ENCODE measurements around the gene AIP.
"Not testable (repeated sequence)": the region's sequence is repeated elsewhere in the genome, so short reads cannot be mapped to it uniquely, and the experiment has no call there.

AIP gene

DNA sequence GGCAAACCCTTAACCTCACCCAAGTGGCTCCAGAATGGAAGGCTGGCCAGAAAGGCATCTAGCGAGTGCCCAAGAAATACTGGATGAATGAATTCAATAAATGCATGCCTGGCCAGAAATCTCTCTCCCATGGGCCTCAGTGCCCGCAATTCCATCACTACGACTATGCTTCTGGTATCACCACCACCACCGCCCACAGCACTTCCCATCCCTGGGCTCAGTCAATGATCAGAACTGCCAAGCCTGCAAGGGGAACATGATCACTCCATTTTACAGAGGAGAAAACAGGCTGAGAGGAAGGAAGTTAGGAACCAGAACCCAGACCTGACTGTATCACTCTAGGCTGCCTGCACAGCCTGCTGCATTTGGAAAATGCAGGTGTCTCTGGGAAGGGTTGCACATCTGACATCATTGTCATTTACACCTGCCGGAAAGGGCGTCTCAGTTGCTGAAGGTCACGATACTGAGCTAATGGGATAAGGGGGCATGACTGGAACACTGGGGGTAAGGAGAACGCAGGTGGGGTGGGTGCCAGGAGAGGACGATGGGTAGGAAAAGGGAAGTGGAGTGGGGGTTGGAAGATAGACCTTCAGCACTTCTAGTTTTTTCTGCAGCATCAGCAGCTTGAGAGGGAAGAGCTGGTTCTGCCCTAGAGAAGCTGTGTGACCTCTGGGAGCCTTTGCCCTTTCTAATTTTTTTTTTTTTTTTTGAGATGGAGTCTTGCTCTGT is 33.5 kb upstream of the AIP start:
- DNase-seq (ENCODE audit: low spot score) = no peak

GRCh38 chr11:67450796-67451657 is 31.8 kb upstream of the AIP start:
- DNase-seq (ENCODE audit: low spot score) = no peak

DNA sequence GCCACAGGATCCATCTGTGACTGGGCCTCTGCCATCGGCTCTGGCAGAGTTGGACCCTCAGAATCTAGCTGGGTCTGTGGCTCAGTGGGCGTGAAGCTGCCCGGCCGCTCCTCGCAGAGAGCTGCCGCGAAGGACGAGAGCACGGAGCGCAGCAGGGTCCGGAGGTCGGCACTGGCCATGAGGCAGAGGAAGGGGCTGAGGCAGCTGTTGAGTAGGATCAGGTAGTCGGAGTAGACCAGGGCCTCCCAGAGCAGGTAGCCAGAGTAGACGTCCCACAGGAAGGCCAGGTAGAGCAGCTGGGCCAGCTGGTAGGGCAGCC is 31.2 kb upstream of the AIP start:
- no peak for DNase-seq (ENCODE audit: low spot score)

- DNase-seq (ENCODE audit: low spot score) = no peak
Observed at GRCh38 chr11:67452141-67452952, 30.5 kb upstream of the AIP start, which contains the start of gene GPR152. TSS of gene GPR152 (minus strand) at chr11:67452729. CDS start at chr11:67452724, 5 bp downstream.

- no peak for DNase-seq (ENCODE audit: low spot score)
Observed at GRCh38 chr11:67453816-67454732, 28.8 kb upstream of the AIP start.

GRCh38 chr11:67455054-67455453 is 27.8 kb upstream of the AIP start, which contains the start of gene CABP4:
TSS of gene CABP4 (plus strand) at chr11:67455354. CDS start at chr11:67455424, 70 bp downstream.
- DNase-seq (ENCODE audit: low spot score) = no peak

DNA sequence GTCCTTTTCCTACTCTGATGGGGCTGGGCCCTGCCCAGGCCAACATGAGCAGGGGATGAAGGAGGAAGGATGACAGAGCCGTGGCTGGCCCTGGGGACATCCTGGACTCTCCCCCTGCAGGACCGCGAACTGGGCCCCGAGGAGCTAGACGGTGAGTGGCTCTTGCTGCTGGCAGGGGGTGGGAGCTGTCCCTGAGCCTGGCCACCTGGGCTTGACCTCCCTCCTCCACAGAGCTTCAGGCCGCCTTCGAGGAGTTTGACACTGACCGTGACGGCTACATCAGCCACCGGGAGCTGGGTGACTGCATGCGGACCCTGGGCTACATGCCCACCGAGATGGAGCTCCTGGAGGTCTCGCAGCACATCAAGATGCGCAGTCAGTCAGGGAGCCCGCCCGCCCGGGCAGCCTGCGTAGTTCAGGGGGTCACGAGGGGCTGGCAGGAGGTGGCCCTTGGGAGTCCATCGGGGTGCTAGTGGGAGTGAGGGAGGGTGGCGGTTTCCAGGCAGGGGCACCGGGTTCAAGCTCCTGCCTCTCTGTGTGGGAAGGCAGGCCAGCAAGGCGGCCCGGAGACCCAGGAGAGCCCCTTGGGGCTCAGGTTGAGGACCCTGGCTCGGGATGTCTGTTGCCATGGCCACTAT is 26.6 kb upstream of the AIP start:
- DNase-seq (ENCODE audit: low spot score) = no peak

DNA sequence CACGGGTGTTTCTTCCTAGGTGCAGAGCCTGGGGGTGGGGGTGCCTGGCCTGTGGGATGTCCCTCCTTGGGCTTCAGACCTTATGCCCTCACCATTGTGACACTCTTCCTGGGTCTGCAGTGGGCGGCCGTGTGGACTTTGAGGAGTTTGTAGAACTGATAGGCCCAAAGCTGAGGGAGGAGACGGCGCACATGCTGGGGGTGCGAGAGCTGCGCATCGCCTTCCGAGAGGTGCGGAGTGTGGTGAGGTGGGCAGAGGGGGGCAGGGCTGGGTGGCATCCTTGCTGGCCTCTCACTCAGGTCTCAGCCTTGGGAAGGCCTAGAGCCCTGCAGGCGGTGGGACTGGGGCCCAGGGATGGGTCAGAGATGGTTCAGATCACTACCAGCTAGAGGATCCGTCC is 25.4 kb upstream of the AIP start:
- DNase-seq (ENCODE audit: low spot score) = no peak

DNA sequence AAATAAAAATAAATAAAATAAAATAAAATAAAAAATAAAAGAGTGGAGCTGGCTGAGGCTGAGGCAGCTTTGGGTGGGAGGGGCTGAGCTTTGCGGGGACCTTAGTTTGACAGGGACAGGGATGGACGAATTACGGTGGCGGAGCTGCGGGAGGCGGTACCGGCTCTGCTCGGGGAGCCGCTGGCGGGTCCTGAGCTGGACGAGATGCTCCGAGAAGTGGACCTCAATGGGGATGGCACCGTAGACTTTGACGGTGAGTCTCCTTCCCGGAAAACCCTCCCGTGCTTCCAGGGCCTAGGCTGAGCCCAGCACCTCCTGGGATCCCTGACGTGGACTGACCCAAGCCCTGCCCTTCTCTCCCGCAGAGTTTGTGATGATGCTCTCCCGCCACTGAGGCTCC is 24.6 kb upstream of the AIP start:
- no peak for DNase-seq (ENCODE audit: low spot score)

GRCh38 chr11:67463186-67463585 is 19.6 kb upstream of the AIP start:
- no peak for DNase-seq (ENCODE audit: low spot score)

DNA sequence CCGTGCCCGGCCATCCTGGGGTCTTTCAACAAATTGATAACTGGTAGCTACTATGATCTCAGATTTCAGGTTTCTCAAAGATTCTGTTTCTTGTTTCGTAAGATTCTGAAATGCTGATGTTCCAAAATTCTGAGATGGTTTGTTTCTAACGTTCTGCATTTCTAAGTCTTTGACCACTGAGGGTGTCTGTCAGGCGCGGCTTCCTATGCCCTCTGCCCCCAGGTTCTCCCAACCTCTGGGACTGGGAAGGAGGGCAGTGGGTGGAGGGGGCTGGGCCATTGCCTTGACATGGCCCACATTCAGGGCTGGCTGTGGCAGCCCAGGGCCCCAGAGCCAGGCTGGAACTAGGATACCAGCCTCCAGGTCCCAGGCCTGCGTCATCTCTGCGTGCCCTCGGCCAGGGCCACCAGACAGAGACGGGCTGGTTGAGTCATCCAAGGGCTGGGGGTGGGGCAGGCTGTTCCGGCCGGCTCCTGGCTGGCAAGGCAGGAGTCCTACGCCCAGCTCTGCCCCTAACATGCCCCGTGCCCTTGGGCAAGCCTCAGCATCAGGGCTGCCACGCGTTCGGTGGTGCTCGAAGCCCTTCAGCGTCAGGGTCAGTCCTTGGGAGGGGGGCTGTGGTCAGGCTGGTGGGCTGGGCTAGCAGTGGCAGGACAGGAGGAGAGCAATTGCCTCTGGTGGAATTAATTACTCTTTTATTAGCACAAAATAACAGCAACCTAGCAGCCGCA is 19.0 kb upstream of the AIP start:
- DNase-seq (ENCODE audit: low spot score) = no peak

DNA sequence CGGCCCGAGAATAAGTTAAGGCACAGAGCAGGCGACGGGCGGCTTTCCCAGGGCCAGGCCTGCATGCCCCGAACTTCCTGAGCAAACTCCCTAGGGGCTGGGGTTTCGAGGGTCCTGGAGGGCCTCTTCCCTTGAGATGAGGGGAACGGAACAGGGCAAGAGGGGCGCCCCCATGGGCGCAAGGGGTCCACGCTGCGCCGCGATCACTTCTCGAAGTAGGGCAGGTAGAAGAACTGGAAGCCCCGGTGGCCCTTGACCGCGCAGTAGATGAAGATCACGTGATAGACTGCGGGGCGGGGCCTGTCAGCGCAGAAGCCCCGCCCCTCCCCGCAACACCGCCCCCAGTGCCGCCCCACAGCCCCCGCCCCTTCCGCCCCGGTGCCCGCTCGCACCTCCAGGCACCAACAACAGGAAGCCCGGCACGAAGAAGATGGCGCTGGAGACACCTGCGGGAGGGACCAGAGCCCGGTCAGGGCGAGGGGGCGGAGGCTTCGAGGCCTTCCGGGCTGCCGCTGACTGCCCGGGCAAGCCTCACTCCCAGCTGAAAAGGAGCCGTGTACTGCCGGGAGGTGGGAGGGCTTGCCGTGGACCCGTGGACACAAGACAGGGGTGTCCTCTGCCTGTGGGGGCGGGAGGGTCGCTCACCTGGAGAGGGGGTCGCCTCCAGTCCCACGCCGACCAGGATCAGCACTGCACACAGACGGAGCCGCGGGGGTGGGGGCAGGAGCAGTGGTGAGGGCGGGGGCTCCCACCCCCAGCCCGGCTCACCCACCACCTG is 18.2 kb upstream of the AIP start:
- DNase-seq (ENCODE audit: low spot score) = peak; percentile 94

- no peak for DNase-seq (ENCODE audit: low spot score)
Observed at GRCh38 chr11:67465189-67465510, 17.7 kb upstream of the AIP start.

DNA sequence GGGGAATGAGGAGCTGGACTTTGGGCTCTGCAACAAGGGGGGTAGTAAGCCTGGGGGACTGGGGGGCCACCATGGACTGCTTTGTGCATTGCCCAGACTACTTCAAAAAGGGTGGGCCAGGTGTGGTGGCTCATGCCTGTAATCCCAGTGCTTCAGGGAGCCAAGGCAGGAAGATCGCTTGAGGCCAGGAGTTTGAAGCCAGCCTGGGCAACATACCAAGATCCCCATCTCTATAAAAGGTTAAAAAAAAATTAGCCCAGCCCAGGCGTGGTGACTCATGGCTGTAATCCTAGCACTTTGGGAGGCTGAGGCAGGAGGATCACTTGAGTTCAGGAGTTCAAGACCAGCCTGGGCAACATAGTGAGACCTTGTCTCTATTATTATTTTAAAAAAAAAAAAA is 17.3 kb upstream of the AIP start:
- DNase-seq (ENCODE audit: low spot score) = not testable (repeated sequence)

DNA sequence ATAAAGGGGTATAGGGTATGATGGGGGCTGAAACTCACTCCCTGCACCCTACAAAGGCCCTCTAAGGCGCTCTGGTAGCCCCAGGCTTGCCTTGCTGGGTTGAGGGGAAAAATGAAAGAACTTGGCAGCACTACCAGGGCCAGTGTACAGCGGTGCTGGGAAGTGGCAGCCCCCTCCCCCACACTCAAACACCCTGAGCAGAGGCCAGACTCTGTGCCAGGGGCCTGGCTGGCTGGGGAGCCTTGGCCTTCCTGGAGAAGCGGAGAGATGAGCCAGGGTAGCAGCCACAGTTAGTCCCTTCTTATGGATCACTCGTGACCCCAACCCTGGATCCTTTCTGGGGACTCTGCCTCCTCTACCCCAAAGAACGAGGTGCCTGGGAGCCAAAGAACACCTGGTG is 16.5 kb upstream of the AIP start:
- no peak for DNase-seq (ENCODE audit: low spot score)

GRCh38 chr11:67466962-67467771 is 15.7 kb upstream of the AIP start:
- DNase-seq (ENCODE audit: low spot score) = no peak

DNA sequence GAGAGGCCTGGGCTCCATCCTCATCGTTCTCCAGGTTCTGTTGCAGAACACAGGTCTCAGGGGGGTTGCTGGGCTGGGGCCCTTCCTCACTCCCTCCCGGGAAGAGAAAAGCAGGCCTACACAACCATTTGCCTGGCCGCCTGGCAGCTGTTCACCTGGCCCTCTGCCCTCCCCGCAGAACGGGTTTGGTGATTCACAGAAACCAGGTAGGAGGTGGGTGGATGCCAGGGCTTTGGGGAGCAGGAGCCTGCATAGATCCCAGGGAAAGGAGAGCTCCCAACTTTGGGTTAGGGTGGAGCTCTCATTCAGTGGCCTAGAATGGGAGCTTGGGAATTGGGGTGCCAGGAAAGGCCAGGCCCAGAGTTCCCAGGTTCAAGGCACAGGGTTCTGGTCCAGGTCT is 14.8 kb upstream of the AIP start:
- DNase-seq (ENCODE audit: low spot score) = no peak

DNA sequence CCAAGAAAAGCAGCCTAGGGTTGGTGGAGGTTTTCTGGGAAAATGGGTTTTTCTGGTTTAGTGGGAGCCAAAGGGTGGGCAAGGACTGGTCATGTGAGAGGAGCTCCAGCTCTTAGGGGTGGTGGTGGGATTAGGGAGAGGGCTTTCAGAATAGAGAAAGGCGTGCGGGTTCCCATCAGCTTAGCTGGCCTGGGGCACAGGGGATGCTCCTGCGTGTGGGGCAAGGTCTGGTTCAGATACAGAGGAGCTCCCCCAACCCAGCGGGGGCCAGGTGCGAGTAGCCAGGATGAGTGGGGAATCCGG is 14.4 kb upstream of the AIP start:
- no peak for DNase-seq (ENCODE audit: low spot score)
